Osteocyte (in vitro differentiated cells): ENCODE data around the gene PARD6A. TPM values are rescaled to one million over a fixed set of nuclear protein-coding genes. Genes with fewer than 3 reads are reported as not detected.

Experiments used
- DNase-seq: peaks from one replicate; pipeline ENCODE4 v3.0.0; 2021; ENCODE audit warnings: mixed read lengths; ENCODE audit not compliant: unreplicated experiment; ENCODE audit errors: extremely low spot score
- H3K27ac Mint-ChIP-seq: one replicate; pipeline ENCODE4 v1.8.0; 2021; ENCODE audit warnings: mild to moderate bottlenecking, mixed read lengths; ENCODE audit not compliant: unreplicated experiment
- H3K27me3 Mint-ChIP-seq: one replicate; pipeline ENCODE4 v1.8.0; 2021; ENCODE audit warnings: mixed read lengths; ENCODE audit not compliant: unreplicated experiment
- H3K36me3 Mint-ChIP-seq: one replicate; pipeline ENCODE4 v1.8.0; 2021; ENCODE audit warnings: mixed read lengths; ENCODE audit not compliant: unreplicated experiment
- H3K4me1 Mint-ChIP-seq: one replicate; pipeline ENCODE4 v1.8.0; 2021; ENCODE audit warnings: mixed read lengths; ENCODE audit not compliant: unreplicated experiment
- H3K4me3 Mint-ChIP-seq: one replicate; pipeline ENCODE4 v1.8.0; 2021; ENCODE audit warnings: mild to moderate bottlenecking, moderate library complexity, mixed read lengths; ENCODE audit not compliant: unreplicated experiment
- H3K9me3 Mint-ChIP-seq: one replicate; pipeline ENCODE4 v1.8.0; 2021; ENCODE audit warnings: mixed read lengths; ENCODE audit not compliant: unreplicated experiment
- total RNA-seq: library from RNA; stranded (reverse); gene quantifications from 2 replicates; pipeline ENCODE4 v1.2.1, GENCODE V29; 2021
- TF ChIP-seq, protein P1 (sequence below): fragments of 200-600 bp; sonication (generic); IDR thresholded peaks from 2 replicates; pipeline ENCODE4 v1.5.0; 2021; ENCODE audit warnings: antibody characterized with exemption, mild to moderate bottlenecking, moderate library complexity

PARD6A gene
- total RNA-seq, 1 donor from 2014 or later = 4.6 TPM

DNA sequence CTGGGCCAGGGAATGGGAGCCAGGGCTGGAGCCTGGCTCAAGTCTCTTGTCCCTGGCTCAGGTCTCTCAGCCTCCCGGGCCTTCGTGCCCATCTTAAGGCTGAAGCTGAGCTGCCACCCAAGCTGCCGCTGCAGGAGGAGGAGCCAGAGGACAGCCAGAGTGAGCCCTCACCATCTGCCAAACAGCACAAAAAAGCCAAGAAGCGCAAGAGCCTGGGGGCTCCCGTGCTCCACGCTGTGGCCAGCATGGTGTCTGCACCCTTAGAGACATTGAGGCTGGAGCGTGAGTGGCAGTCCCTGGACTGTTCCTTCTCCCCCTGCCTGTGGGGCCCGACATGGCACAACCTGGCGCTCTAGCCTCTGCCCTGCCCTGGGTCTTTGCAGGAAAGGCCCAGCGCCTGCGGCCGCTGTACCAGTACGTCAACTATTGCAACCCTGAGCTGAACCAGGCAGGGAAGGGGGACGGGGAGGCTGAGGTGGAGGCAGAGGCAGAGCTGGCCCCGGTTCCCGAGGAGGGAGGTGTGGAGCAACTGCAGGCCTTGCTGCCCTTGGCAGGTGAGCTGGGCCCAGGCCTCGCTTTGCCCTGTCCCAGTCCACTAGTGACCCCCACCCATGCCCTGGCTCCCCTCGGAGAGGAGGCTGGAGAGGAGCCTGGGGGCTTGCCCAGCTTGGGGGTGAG, 7.2 kb downstream of the PARD6A start:
- Mint-ChIP-seq H3K36me3 (peaks cover 6% of the 10 kb centered on the region), H3K27me3 (no peaks in the 10 kb centered on the region), H3K4me3 (peak overlapping the region; percentile 82), H3K4me1 (peaks cover 28% of the 10 kb centered on the region), H3K27ac (peak overlapping the region; percentile 68), H3K9me3 (no peaks in the 10 kb centered on the region)
- peak; percentile 93 for DNase-seq
- TF ChIP-seq, protein P1, sequence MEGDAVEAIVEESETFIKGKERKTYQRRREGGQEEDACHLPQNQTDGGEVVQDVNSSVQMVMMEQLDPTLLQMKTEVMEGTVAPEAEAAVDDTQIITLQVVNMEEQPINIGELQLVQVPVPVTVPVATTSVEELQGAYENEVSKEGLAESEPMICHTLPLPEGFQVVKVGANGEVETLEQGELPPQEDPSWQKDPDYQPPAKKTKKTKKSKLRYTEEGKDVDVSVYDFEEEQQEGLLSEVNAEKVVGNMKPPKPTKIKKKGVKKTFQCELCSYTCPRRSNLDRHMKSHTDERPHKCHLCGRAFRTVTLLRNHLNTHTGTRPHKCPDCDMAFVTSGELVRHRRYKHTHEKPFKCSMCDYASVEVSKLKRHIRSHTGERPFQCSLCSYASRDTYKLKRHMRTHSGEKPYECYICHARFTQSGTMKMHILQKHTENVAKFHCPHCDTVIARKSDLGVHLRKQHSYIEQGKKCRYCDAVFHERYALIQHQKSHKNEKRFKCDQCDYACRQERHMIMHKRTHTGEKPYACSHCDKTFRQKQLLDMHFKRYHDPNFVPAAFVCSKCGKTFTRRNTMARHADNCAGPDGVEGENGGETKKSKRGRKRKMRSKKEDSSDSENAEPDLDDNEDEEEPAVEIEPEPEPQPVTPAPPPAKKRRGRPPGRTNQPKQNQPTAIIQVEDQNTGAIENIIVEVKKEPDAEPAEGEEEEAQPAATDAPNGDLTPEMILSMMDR = peak; percentile 73

DNA sequence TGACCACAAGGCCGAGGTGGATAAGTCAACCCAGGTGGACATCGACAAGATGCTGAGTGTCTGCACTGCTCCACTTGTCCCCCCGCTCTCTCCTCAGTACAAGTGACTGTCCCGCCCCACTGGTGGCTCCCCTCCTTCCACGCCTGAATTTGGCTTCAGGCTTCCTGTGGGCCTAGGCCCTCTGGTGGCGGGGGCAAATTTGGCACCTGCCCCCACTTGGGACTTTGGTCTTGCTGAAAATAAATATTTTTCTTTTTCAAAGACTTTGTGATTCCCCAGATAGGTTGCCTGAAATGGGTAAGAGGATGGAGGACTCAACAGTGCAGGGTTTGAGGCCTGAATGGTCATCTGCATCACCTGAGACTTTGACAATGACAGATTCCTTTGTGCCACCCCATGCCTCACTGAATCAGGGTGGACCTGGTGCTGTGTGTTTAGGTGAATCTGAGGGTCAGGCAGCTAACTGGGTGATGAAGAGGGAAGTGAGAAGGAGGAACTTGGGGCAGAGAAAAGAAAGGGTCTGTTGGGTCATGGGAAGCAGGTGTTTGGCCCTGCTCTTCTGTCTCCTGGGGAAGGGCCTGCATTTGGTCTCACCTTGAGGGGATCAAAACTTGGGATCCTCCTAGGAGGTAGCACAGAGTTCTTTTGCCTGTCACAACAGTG, 7.9 kb downstream of the PARD6A start:
- no peaks in the 10 kb centered on the region for H3K27me3 Mint-ChIP-seq
- no peak for DNase-seq
- H3K36me3 Mint-ChIP-seq = peaks cover 6% of the 10 kb centered on the region
- H3K4me3 Mint-ChIP-seq = no peak overlapping the region
- no peaks in the 10 kb centered on the region for H3K9me3 Mint-ChIP-seq
- peak overlapping the region; percentile 25 for H3K27ac Mint-ChIP-seq
- H3K4me1 Mint-ChIP-seq = peaks cover 33% of the 10 kb centered on the region
- TF ChIP-seq, protein P1 = no peak

DNA sequence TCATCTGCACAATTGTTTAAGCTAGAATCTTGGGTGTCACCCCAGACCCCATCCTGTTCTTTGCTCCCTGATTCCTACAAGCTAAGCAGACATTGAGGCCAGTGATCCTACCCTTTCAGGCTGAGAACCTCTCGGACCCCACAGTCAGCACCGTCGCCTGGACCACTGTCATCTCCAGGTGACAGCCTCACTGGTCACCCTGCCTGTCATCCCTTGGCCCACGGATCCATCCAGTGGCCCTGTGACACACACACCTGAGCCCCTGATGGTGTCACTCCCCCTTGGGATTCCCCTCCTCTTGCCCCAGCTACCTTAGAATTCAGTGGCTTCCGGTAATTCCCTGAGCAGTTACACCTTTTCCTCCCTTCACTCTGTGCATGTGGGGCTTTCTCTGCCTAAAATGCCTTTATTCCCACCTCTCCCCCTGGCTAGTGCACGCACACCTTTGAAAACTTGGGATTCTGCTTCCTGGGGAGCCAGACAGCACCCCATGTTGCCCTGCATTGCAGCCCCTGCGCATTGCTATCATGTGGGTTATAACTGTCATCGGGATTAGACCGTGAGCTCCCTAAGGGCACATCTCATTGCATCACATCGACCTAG, 8.8 kb downstream of the PARD6A start:
- Mint-ChIP-seq H3K27ac (no peak overlapping the region), H3K9me3 (no peaks in the 10 kb centered on the region), H3K36me3 (peaks cover 3% of the 10 kb centered on the region), H3K27me3 (no peaks in the 10 kb centered on the region), H3K4me1 (peaks cover 42% of the 10 kb centered on the region), H3K4me3 (no peak overlapping the region)
- no peak for DNase-seq
- TF ChIP-seq, protein P1 = no peak

DNA sequence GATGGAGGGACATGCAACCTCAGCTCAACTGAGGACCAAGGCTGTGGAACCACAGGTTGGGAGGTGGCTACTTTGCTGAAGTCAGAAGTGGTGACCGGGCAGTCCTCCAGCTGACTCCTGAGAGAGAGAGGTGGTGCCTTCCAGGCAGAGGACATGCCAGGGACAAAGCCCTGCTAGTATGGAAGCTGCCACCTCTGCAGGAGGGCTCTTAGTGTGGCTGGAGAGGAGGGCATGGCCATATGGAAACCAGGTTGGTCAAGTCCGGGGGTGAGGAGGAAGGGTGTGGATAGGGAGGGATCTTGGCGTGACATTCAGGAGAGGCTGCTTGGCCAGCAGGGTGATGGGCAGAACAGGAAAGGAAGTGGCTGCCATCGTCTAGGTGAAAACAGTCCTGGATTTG, 11.5 kb downstream of the PARD6A start:
- TF ChIP-seq, protein P1 = no peak
- Mint-ChIP-seq H3K4me3 (no peak overlapping the region), H3K36me3 (no peaks in the 10 kb centered on the region), H3K4me1 (peaks cover 27% of the 10 kb centered on the region), H3K9me3 (no peaks in the 10 kb centered on the region), H3K27ac (no peak overlapping the region), H3K27me3 (no peaks in the 10 kb centered on the region)
- no peak for DNase-seq
